ENCODE data around the gene CREB3L2. TPM values are rescaled to one million over a fixed set of nuclear protein-coding genes. Genes with fewer than 3 reads are reported as not detected.
A peak's percentile ranks its signal among the peaks of the same experiment; 100 is the strongest.

Gene CREB3L2
- total RNA-seq, 1 experiment from 2014 or later = 41.2 TPM

DNA sequence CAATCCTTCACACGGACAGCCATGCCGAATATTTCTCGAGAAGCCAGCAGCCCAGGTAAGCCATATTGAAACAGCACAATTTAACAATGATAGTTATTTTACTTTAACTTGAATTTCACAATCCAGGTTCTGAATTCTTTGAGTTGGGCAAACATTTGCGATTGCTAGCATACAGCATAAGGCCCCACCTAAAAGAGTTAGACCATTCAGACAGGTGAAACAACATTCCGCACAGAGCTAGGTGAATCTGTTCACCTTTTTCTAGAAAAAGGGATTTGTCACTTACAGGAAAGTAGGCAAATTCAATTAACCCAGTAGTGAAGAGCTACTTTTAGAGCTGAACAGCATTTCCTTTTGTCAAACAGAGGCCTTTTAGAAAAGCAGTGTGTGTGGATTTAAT, 45.3 kb downstream of the CREB3L2 start:
- ChIA-PET POLR2A (ENCODE audit: unreplicated experiment) (no interaction called here), CTCF (no interaction called here)
- peak overlapping the region; percentile 28 for H3K4me2 ChIP-seq
- H3K79me2 ChIP-seq (ENCODE audit: low read depth) = peaks cover 71% of the 10 kb centered on the region
- peak overlapping the region; percentile 51 for H3K27ac ChIP-seq
- no peak overlapping the region for H2AFZ ChIP-seq
- peaks cover 80% of the 10 kb centered on the region for H3K4me1 ChIP-seq (replicated peaks; ENCODE audit: insufficient read depth)
- no peaks in the 10 kb centered on the region for H3K9me2 ChIP-seq (ENCODE audit: insufficient read depth)
- DNase-seq = peak in 1 of 2 experiments; percentile 88
- H3K36me3 ChIP-seq (ENCODE audit: low read depth) = no peaks in the 10 kb centered on the region; the same call in 1 of the 2 replicates
- no peaks in the 10 kb centered on the region for H4K20me1 ChIP-seq (ENCODE audit: insufficient read depth)
- intact Hi-C loops (cut with micrococcal nuclease; ENCODE audit: unreplicated experiment) = no loop called here
- no TSS peak for BruUV-seq (replicated peaks)
- no peaks in the 10 kb centered on the region for H3K27me3 ChIP-seq (ENCODE audit: insufficient read depth, low read depth)
- no peaks in the 10 kb centered on the region for H3K9me3 ChIP-seq (ENCODE audit: insufficient read depth, low read depth)
- H3F3A ChIP-seq (ENCODE audit: insufficient read depth, low read depth) = peaks cover 53% of the 10 kb centered on the region
- H3K4me3 ChIP-seq = no peak overlapping the region
- TF ChIP-seq, protein P1, sequence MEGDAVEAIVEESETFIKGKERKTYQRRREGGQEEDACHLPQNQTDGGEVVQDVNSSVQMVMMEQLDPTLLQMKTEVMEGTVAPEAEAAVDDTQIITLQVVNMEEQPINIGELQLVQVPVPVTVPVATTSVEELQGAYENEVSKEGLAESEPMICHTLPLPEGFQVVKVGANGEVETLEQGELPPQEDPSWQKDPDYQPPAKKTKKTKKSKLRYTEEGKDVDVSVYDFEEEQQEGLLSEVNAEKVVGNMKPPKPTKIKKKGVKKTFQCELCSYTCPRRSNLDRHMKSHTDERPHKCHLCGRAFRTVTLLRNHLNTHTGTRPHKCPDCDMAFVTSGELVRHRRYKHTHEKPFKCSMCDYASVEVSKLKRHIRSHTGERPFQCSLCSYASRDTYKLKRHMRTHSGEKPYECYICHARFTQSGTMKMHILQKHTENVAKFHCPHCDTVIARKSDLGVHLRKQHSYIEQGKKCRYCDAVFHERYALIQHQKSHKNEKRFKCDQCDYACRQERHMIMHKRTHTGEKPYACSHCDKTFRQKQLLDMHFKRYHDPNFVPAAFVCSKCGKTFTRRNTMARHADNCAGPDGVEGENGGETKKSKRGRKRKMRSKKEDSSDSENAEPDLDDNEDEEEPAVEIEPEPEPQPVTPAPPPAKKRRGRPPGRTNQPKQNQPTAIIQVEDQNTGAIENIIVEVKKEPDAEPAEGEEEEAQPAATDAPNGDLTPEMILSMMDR (conservative IDR thresholded peaks at IDR 0.05) = no peak
- no peak for TF ChIP-seq EZH2 (IDR thresholded peaks at IDR 0.05; ENCODE audit: low read depth)

DNA sequence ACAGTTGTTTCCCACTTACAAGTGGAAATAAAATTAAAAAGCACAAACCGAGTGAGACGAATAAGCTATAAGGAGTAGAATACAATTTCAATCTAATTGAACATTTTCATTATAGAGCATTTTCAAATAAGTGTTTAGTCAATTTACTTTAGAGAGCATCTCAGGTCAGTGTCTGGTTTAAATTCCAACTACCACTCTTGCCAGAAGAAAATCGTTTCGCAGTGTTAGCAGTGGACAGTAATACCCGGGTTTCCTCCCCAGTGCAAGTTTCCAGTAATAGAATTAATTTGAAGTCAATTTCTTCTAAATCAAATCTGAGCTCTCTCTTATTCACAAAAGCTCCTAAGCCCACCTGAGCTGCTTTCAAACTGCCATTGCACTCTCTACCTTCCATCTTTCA, 45.7 kb downstream of the CREB3L2 start:
- ChIA-PET POLR2A (ENCODE audit: unreplicated experiment) (no interaction called here), CTCF (no interaction called here)
- BruUV-seq (replicated peaks) = no TSS peak
- no peak for TF ChIP-seq EZH2 (IDR thresholded peaks at IDR 0.05; ENCODE audit: low read depth)
- TF ChIP-seq, protein P1 (conservative IDR thresholded peaks at IDR 0.05) = no peak
- H3K4me2 ChIP-seq = peak overlapping the region; percentile 28
- intact Hi-C loops (cut with micrococcal nuclease; ENCODE audit: unreplicated experiment) = no loop called here
- H3K4me1 ChIP-seq (replicated peaks; ENCODE audit: insufficient read depth) = peaks cover 83% of the 10 kb centered on the region
- H2AFZ ChIP-seq = no peak overlapping the region
- no peaks in the 10 kb centered on the region; the same call in 1 of the 2 replicates for H3K36me3 ChIP-seq (ENCODE audit: low read depth)
- no peak for DNase-seq
- H3K9me2 ChIP-seq (ENCODE audit: insufficient read depth) = no peaks in the 10 kb centered on the region
- H3K9me3 ChIP-seq (ENCODE audit: insufficient read depth, low read depth) = no peaks in the 10 kb centered on the region
- no peak overlapping the region for H3K4me3 ChIP-seq
- H3K27ac ChIP-seq = peak overlapping the region; percentile 51
- peaks cover 53% of the 10 kb centered on the region for H3F3A ChIP-seq (ENCODE audit: insufficient read depth, low read depth)
- peaks cover 71% of the 10 kb centered on the region for H3K79me2 ChIP-seq (ENCODE audit: low read depth)
- no peaks in the 10 kb centered on the region for H3K27me3 ChIP-seq (ENCODE audit: insufficient read depth, low read depth)
- no peaks in the 10 kb centered on the region for H4K20me1 ChIP-seq (ENCODE audit: insufficient read depth)

DNA sequence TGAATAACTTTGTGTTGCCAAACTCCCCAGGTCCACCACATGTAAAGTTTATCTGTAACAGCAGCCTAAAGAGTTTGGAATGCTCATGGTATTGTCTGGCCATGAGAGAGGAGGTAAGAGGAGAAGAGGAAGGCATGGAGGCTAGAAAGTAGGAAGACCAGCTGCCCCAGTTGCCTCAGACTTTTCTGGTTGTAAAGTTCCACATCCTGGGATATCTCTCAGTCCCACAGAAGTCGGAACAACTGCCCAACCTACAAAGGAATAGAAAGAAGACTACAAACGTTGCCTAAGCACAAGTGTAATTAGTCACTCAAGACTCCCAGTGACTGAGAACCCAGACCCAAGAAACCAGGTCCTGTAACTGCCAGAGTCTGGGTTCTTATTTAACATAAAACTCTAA, 47.3 kb downstream of the CREB3L2 start:
- no peaks in the 10 kb centered on the region; the same call in 1 of the 2 replicates for H3K36me3 ChIP-seq (ENCODE audit: low read depth)
- TF ChIP-seq, protein P1 (conservative IDR thresholded peaks at IDR 0.05) = no peak
- no peak for TF ChIP-seq EZH2 (IDR thresholded peaks at IDR 0.05; ENCODE audit: low read depth)
- no peaks in the 10 kb centered on the region for H3K27me3 ChIP-seq (ENCODE audit: insufficient read depth, low read depth)
- H3K4me2 ChIP-seq = peak overlapping the region; percentile 73
- peak overlapping the region; percentile 21; the same call in 1 of the 2 replicates for H3K4me3 ChIP-seq
- BruUV-seq (replicated peaks) = no TSS peak
- peak in 1 of 2 experiments; percentile 51 for DNase-seq
- H3K9me2 ChIP-seq (ENCODE audit: insufficient read depth) = no peaks in the 10 kb centered on the region
- peaks cover 53% of the 10 kb centered on the region for H3F3A ChIP-seq (ENCODE audit: insufficient read depth, low read depth)
- ChIA-PET CTCF (no interaction called here), POLR2A (ENCODE audit: unreplicated experiment) (interaction anchor here (0.6 to 0.7 kb wide), 2 partner anchors 24 kb away, joined by 3 to 8 read pairs; no protein-coding TSS in a partner anchor)
- peaks cover 79% of the 10 kb centered on the region for H3K79me2 ChIP-seq (ENCODE audit: low read depth)
- H3K27ac ChIP-seq = peak overlapping the region; percentile 90
- H3K4me1 ChIP-seq (replicated peaks; ENCODE audit: insufficient read depth) = peaks cover 83% of the 10 kb centered on the region
- intact Hi-C loops (cut with micrococcal nuclease; ENCODE audit: unreplicated experiment) = loop anchor here (1.0 kb wide), 3 partner anchors 9 to 48 kb away; partner anchors contain the start of gene CREB3L2
- no peak overlapping the region for H2AFZ ChIP-seq
- no peaks in the 10 kb centered on the region for H3K9me3 ChIP-seq (ENCODE audit: insufficient read depth, low read depth)
- H4K20me1 ChIP-seq (ENCODE audit: insufficient read depth) = no peaks in the 10 kb centered on the region

All from PC-9 (cell line).